ENCODE results near the gene COX20. TPM values are rescaled to one million over a fixed set of nuclear protein-coding genes. Genes with fewer than 3 reads are reported as not detected.

Gene COX20
- total and polyA plus RNA-seq, 2 of the 13 experiments (the other 11 are each of a cell fraction or from before 2014, with no cell fraction given): 34.4 to 95.8 TPM

GRCh38 chr1:244835276-244836134 lies at the start of gene COX20 (continued):
- TF ChIP-seq, protein P1, sequence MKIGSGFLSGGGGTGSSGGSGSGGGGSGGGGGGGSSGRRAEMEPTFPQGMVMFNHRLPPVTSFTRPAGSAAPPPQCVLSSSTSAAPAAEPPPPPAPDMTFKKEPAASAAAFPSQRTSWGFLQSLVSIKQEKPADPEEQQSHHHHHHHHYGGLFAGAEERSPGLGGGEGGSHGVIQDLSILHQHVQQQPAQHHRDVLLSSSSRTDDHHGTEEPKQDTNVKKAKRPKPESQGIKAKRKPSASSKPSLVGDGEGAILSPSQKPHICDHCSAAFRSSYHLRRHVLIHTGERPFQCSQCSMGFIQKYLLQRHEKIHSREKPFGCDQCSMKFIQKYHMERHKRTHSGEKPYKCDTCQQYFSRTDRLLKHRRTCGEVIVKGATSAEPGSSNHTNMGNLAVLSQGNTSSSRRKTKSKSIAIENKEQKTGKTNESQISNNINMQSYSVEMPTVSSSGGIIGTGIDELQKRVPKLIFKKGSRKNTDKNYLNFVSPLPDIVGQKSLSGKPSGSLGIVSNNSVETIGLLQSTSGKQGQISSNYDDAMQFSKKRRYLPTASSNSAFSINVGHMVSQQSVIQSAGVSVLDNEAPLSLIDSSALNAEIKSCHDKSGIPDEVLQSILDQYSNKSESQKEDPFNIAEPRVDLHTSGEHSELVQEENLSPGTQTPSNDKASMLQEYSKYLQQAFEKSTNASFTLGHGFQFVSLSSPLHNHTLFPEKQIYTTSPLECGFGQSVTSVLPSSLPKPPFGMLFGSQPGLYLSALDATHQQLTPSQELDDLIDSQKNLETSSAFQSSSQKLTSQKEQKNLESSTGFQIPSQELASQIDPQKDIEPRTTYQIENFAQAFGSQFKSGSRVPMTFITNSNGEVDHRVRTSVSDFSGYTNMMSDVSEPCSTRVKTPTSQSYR (CRISPR knock-in tag; IDR thresholded peaks at IDR 0.05; ENCODE audit: borderline replicate concordance): no peak
- TF ChIP-seq ZNF740 (CRISPR knock-in tag; IDR thresholded peaks at IDR 0.05) (no peak), SP140L (CRISPR knock-in tag; IDR thresholded peaks at IDR 0.05; ENCODE audit: borderline replicate concordance) (no peak), MTA3 (CRISPR knock-in tag; IDR thresholded peaks at IDR 0.05) (no peak), ZNF331 (CRISPR knock-in tag; IDR thresholded peaks at IDR 0.05) (0 out of 2 replicates have a peak, but pooled peaks have one; percentile 44), ZNF816 (CRISPR knock-in tag; IDR thresholded peaks at IDR 0.05; ENCODE audit: borderline replicate concordance) (no peak; the same call in 1 of the 2 replicates), ONECUT2 (CRISPR knock-in tag; IDR thresholded peaks at IDR 0.05) (no peak), JUND (CRISPR knock-in tag; IDR thresholded peaks at IDR 0.05) (no peak), ZNF790 (CRISPR knock-in tag; IDR thresholded peaks at IDR 0.05; ENCODE audit: borderline replicate concordance) (no peak), JARID2 (CRISPR knock-in tag; IDR thresholded peaks at IDR 0.05; ENCODE audit: insufficient replicate concordance) (no peak), ZNF775 (CRISPR knock-in tag; IDR thresholded peaks at IDR 0.05; ENCODE audit: borderline replicate concordance) (no peak), ARNT2 (CRISPR knock-in tag; IDR thresholded peaks at IDR 0.05; ENCODE audit: low read depth) (peak; percentile 53), RARA (CRISPR knock-in tag; IDR thresholded peaks at IDR 0.05) (no peak), GTF3A (CRISPR knock-in tag; conservative IDR thresholded peaks at IDR 0.05) (no peak)
- TF ChIP-seq, protein P2, sequence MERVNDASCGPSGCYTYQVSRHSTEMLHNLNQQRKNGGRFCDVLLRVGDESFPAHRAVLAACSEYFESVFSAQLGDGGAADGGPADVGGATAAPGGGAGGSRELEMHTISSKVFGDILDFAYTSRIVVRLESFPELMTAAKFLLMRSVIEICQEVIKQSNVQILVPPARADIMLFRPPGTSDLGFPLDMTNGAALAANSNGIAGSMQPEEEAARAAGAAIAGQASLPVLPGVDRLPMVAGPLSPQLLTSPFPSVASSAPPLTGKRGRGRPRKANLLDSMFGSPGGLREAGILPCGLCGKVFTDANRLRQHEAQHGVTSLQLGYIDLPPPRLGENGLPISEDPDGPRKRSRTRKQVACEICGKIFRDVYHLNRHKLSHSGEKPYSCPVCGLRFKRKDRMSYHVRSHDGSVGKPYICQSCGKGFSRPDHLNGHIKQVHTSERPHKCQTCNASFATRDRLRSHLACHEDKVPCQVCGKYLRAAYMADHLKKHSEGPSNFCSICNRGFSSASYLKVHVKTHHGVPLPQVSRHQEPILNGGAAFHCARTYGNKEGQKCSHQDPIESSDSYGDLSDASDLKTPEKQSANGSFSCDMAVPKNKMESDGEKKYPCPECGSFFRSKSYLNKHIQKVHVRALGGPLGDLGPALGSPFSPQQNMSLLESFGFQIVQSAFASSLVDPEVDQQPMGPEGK (CRISPR knock-in tag; IDR thresholded peaks at IDR 0.05): peak; percentile 96
- TF ChIP-seq, protein P3, sequence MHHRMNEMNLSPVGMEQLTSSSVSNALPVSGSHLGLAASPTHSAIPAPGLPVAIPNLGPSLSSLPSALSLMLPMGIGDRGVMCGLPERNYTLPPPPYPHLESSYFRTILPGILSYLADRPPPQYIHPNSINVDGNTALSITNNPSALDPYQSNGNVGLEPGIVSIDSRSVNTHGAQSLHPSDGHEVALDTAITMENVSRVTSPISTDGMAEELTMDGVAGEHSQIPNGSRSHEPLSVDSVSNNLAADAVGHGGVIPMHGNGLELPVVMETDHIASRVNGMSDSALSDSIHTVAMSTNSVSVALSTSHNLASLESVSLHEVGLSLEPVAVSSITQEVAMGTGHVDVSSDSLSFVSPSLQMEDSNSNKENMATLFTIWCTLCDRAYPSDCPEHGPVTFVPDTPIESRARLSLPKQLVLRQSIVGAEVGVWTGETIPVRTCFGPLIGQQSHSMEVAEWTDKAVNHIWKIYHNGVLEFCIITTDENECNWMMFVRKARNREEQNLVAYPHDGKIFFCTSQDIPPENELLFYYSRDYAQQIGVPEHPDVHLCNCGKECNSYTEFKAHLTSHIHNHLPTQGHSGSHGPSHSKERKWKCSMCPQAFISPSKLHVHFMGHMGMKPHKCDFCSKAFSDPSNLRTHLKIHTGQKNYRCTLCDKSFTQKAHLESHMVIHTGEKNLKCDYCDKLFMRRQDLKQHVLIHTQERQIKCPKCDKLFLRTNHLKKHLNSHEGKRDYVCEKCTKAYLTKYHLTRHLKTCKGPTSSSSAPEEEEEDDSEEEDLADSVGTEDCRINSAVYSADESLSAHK (CRISPR knock-in tag; IDR thresholded peaks at IDR 0.05; ENCODE audit: borderline replicate concordance): peak; percentile 36; the same call in 1 of the 2 replicates
- TF ChIP-seq, protein P4, sequence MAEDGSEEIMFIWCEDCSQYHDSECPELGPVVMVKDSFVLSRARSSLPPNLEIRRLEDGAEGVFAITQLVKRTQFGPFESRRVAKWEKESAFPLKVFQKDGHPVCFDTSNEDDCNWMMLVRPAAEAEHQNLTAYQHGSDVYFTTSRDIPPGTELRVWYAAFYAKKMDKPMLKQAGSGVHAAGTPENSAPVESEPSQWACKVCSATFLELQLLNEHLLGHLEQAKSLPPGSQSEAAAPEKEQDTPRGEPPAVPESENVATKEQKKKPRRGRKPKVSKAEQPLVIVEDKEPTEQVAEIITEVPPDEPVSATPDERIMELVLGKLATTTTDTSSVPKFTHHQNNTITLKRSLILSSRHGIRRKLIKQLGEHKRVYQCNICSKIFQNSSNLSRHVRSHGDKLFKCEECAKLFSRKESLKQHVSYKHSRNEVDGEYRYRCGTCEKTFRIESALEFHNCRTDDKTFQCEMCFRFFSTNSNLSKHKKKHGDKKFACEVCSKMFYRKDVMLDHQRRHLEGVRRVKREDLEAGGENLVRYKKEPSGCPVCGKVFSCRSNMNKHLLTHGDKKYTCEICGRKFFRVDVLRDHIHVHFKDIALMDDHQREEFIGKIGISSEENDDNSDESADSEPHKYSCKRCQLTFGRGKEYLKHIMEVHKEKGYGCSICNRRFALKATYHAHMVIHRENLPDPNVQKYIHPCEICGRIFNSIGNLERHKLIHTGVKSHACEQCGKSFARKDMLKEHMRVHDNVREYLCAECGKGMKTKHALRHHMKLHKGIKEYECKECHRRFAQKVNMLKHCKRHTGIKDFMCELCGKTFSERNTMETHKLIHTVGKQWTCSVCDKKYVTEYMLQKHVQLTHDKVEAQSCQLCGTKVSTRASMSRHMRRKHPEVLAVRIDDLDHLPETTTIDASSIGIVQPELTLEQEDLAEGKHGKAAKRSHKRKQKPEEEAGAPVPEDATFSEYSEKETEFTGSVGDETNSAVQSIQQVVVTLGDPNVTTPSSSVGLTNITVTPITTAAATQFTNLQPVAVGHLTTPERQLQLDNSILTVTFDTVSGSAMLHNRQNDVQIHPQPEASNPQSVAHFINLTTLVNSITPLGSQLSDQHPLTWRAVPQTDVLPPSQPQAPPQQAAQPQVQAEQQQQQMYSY (CRISPR knock-in tag; IDR thresholded peaks at IDR 0.05): no peak; the same call in 1 of the 2 replicates

Measured in HepG2 (cell line).